Smooth muscle cell (in vitro differentiated cells): ENCODE results near the gene CCDC192. TPM values are rescaled to one million over a fixed set of nuclear protein-coding genes. Genes with fewer than 3 reads are reported as not detected.

Source experiments
- DNase-seq: peaks from one replicate; lab custom pipeline; 2025; ENCODE audit not compliant: unreplicated experiment; lab: John Stamatoyannopoulos, UW
- H2AFZ ChIP-seq: fragments of 200-600 bp; sonication (generic); 2 replicates; pipeline ENCODE4 v1.6.0; 2016; ENCODE audit warnings: antibody characterized with exemption, low read depth, mild to moderate bottlenecking
- H3F3A ChIP-seq: fragments of 200-600 bp; sonication (generic); 2 replicates; pipeline ENCODE4 v1.6.0; 2017; ENCODE audit warnings: antibody characterized with exemption, low read depth
- H3K27ac ChIP-seq: fragments of 200-600 bp; sonication (generic); 2 replicates; pipeline ENCODE4 v1.5.1; 2016; ENCODE audit warnings: low read depth, mild to moderate bottlenecking
- H3K27me3 ChIP-seq: fragments of 200-600 bp; sonication (generic); 2 replicates; pipeline ENCODE4 v1.6.1; 2016; ENCODE audit warnings: low read depth, mild to moderate bottlenecking
- H3K36me3 ChIP-seq: fragments of 200-600 bp; sonication (generic); 2 replicates; pipeline ENCODE4 v1.5.1; 2016; ENCODE audit warnings: low read depth
- H3K4me1 ChIP-seq: fragments of 200-600 bp; sonication (generic); 2 replicates; pipeline ENCODE4 v1.5.1; 2016; ENCODE audit warnings: low read depth
- H3K4me2 ChIP-seq: fragments of 200-600 bp; sonication (generic); 2 replicates; pipeline ENCODE4 v1.6.0; 2016; ENCODE audit warnings: mild to moderate bottlenecking
- H3K4me3 ChIP-seq: fragments of 200-600 bp; sonication (generic); 2 replicates; pipeline ENCODE4 v1.5.1; 2016; ENCODE audit warnings: mild to moderate bottlenecking
- H3K79me2 ChIP-seq: fragments of 200-600 bp; sonication (generic); 2 replicates; pipeline ENCODE4 v1.6.0; 2016; ENCODE audit warnings: low read depth, mild to moderate bottlenecking
- H3K9ac ChIP-seq: fragments of 200-600 bp; sonication (generic); 2 replicates; pipeline ENCODE4 v1.6.0; 2016; ENCODE audit warnings: low read depth
- H3K9me3 ChIP-seq: fragments of 200-600 bp; sonication (generic); replicated peaks from 2 replicates; pipeline ENCODE4 v1.5.1; 2016; ENCODE audit warnings: low read depth
- H4K20me1 ChIP-seq: fragments of 200-600 bp; sonication (generic); 2 replicates; pipeline ENCODE4 v1.6.0; 2016; ENCODE audit warnings: low read depth
- WGBS: methylation state at CpG from one replicate; pipeline ENCODE4 v1.1.7; 2016; ENCODE audit warnings: low lambda C conversion rate; 5-methylcytosine and 5-hydroxymethylcytosine counted together
- polyA plus RNA-seq: library from polyadenylated mRNA; unstranded; fragments of >200 nt; fragmentation: Nextera tagmentation; extraction: Ambion mirVana; gene quantifications from 2 replicates; pipeline ENCODE4 v1.2.1, GENCODE V29; 2016
- total RNA-seq: library from RNA; depleted of rRNA; stranded (reverse); fragments of >200 nt; gene quantifications from 2 replicates; pipeline ENCODE4 v1.2.3, GENCODE V29; 2014
- TF ChIP-seq, protein P1 (sequence below): fragments of 200-600 bp; sonication (generic); IDR thresholded peaks from 2 replicates; pipeline ENCODE4 v1.5.1; 2017; ENCODE audit warnings: borderline replicate concordance, mild to moderate bottlenecking, antibody characterized with exemption; ENCODE audit not compliant: insufficient read depth, poor library complexity, severe bottlenecking

Gene CCDC192
- total and polyA plus RNA-seq, 2 experiments from 2014 or later: not detected

DNA sequence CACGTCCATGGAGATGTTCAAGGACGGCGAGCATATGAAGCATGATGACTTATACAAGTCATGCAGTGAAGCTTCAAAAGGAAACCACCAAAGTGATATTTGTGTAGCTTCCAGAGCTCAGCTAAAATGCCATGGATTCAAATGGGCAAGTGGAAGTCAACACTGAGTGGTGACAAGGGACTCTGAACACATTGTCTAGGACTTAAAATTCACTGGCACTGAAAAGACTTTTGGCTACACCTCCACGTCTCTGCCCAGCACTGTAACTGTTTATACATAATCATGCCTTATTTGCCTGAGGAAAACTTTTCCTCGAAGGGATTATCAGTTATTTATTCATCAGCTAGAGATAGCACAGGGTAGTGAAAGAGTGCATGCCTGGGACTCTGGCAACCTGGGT is 39.1 kb upstream of the CCDC192 start:
- no peaks in the 10 kb centered on the region for H3K9me3 ChIP-seq
- no peaks in the 10 kb centered on the region for H4K20me1 ChIP-seq
- no peak overlapping the region for H3K4me2 ChIP-seq
- no peak overlapping the region for H3K4me3 ChIP-seq
- no peak overlapping the region for H3K27ac ChIP-seq
- H3K27me3 ChIP-seq: no peaks in the 10 kb centered on the region
- no peaks in the 10 kb centered on the region for H3K79me2 ChIP-seq
- H3K9ac ChIP-seq: no peak overlapping the region
- no peak for DNase-seq
- H2AFZ ChIP-seq: no peak overlapping the region
- 84% methylated on average over 5 of the region's 5 CpGs for WGBS
- no peaks in the 10 kb centered on the region for H3K36me3 ChIP-seq
- TF ChIP-seq, protein P1, sequence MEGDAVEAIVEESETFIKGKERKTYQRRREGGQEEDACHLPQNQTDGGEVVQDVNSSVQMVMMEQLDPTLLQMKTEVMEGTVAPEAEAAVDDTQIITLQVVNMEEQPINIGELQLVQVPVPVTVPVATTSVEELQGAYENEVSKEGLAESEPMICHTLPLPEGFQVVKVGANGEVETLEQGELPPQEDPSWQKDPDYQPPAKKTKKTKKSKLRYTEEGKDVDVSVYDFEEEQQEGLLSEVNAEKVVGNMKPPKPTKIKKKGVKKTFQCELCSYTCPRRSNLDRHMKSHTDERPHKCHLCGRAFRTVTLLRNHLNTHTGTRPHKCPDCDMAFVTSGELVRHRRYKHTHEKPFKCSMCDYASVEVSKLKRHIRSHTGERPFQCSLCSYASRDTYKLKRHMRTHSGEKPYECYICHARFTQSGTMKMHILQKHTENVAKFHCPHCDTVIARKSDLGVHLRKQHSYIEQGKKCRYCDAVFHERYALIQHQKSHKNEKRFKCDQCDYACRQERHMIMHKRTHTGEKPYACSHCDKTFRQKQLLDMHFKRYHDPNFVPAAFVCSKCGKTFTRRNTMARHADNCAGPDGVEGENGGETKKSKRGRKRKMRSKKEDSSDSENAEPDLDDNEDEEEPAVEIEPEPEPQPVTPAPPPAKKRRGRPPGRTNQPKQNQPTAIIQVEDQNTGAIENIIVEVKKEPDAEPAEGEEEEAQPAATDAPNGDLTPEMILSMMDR: no peak
- peaks cover 16% of the 10 kb centered on the region for H3K4me1 ChIP-seq
- no peaks in the 10 kb centered on the region for H3F3A ChIP-seq

GRCh38 chr5:127665641-127666040 is 37.5 kb upstream of the CCDC192 start:
- H3K9ac ChIP-seq: no peak overlapping the region
- H3K27me3 ChIP-seq: no peaks in the 10 kb centered on the region
- H3F3A ChIP-seq: no peaks in the 10 kb centered on the region
- no peak for DNase-seq
- no peaks in the 10 kb centered on the region for H3K79me2 ChIP-seq
- no peak overlapping the region for H3K4me2 ChIP-seq
- no peak overlapping the region for H2AFZ ChIP-seq
- H3K27ac ChIP-seq: no peak overlapping the region
- H3K4me3 ChIP-seq: no peak overlapping the region
- no peaks in the 10 kb centered on the region for H3K9me3 ChIP-seq
- H3K36me3 ChIP-seq: no peaks in the 10 kb centered on the region
- no peaks in the 10 kb centered on the region for H4K20me1 ChIP-seq
- TF ChIP-seq, protein P1: no peak
- H3K4me1 ChIP-seq: peaks cover under 1% of the 10 kb centered on the region

GRCh38 chr5:127666043-127666716 is 37.0 kb upstream of the CCDC192 start:
- Histone ChIP-seq H3K79me2 (no peaks in the 10 kb centered on the region), H3F3A (no peaks in the 10 kb centered on the region), H3K9me3 (no peaks in the 10 kb centered on the region), H3K4me1 (no peaks in the 10 kb centered on the region), H2AFZ (no peak overlapping the region), H3K9ac (no peak overlapping the region), H3K27me3 (no peaks in the 10 kb centered on the region), H4K20me1 (no peaks in the 10 kb centered on the region), H3K4me3 (no peak overlapping the region), H3K36me3 (no peaks in the 10 kb centered on the region), H3K4me2 (no peak overlapping the region), H3K27ac (no peak overlapping the region)
- 76% methylated on average over 3 of the region's 3 CpGs for WGBS
- no peak for DNase-seq
- TF ChIP-seq, protein P1: no peak

DNA sequence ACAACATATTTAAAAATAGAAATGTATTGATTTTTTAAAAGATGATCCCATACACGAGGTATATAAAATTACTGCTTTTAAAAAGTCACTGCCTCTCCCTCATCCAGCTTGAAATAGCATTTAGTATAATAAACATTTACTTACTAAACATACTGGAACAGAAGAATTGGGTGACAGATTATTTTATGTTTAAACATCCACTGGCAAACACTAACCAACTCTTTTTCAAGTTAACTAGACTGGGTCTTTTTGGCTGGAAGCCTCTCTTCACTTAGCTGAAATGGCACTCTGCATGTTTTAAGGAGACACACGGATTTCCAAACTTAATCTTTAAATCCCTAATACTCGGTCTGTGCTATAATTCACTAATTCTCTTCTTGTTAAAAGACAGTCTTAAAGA is 35.3 kb upstream of the CCDC192 start:
- no peak for DNase-seq
- no peaks in the 10 kb centered on the region for H3K4me1 ChIP-seq
- H3F3A ChIP-seq: no peaks in the 10 kb centered on the region
- H3K9me3 ChIP-seq: no peaks in the 10 kb centered on the region
- no peaks in the 10 kb centered on the region for H4K20me1 ChIP-seq
- H3K9ac ChIP-seq: no peak overlapping the region
- H3K4me2 ChIP-seq: no peak overlapping the region
- H2AFZ ChIP-seq: peak overlapping the region; percentile 21
- 34% methylated on average over 3 of the region's 3 CpGs for WGBS
- TF ChIP-seq, protein P1: no peak
- no peak overlapping the region for H3K27ac ChIP-seq
- no peaks in the 10 kb centered on the region for H3K36me3 ChIP-seq
- H3K4me3 ChIP-seq: no peak overlapping the region
- H3K27me3 ChIP-seq: no peaks in the 10 kb centered on the region
- no peaks in the 10 kb centered on the region for H3K79me2 ChIP-seq
